NCI-H2081 treated with DMSO at 0.1 percent for 48 hours (cell line): ENCODE data around the gene PIP4P1.

Experiments used
- DNase-seq: peaks from one replicate; lab custom pipeline; 2025; lab: John Stamatoyannopoulos, UW

PIP4P1 gene

GRCh38 chr14:20435582-20436362 lies 25.5 kb downstream of the PIP4P1 start, which contains the start of gene KLHL33:
TSS of gene KLHL33 (minus strand) at chr14:20436166. CDS start at chr14:20435811, 355 bp downstream.
- DNase-seq, result no peak

GRCh38 chr14:20434701-20435581 lies 26.3 kb downstream of the PIP4P1 start:
- DNase-seq, result no peak

GRCh38 chr14:20429801-20430669 lies 31.2 kb downstream of the PIP4P1 start:
- no peak for DNase-seq

DNA sequence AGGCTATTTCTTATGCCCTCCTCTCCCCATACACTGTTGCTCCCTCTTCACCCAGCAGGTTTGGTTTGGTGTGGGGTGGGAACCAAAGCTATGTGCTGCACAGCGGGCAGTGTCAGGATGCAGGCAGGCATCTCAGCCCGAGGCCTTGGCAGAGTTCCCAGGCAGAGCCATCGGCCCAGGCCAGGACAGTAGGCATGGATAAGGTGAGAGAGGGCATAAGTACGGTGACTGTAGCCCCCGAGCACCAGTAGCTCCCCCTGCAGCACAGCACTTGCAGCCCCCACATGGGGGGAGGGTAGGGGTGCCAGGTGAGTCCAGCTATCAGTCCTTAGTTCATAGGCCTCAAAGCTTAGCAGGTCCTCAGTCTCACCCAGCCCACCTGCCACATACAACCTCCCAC lies 32.4 kb downstream of the PIP4P1 start:
- DNase-seq, result no peak

DNA sequence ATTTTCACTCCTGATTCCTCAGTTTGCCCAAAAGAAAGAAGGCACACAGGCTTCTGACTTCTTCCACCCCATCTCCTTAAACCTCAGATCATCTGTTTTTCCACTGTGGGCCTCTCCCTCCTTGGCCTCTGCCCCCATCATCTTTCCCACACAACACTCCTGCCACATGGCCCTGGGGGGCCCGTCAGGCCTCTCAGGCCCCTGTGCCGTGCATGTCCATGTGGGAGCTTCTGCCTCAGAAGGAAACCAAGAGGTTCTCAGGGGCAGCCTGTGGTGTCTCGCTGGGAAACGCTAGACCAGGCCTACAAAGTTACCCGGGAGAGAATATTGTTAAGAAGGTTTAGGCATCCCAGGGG lies 33.2 kb downstream of the PIP4P1 start:
- DNase-seq, result no peak

GRCh38 chr14:20427231-20428009 lies 33.8 kb downstream of the PIP4P1 start:
- no peak for DNase-seq

DNA sequence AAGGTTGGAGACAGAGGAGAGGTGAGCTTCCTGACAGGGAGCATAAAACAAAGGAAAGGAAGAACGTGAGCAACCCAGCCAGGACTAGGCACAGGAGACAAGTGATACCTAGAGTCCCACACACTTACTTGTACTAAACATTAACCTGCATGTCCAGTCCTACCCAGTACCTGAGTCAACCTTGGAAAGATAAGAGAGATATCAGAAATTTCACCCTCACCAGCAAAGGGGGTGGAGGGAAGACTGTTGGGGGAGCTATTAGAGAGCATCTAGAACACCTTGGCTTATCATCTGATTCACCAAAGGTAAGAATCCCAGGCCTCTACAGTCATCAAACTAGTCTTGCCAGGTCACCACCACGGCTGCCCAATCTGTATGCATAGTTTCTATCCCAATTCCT lies 36.4 kb downstream of the PIP4P1 start:
- no peak for DNase-seq

DNA sequence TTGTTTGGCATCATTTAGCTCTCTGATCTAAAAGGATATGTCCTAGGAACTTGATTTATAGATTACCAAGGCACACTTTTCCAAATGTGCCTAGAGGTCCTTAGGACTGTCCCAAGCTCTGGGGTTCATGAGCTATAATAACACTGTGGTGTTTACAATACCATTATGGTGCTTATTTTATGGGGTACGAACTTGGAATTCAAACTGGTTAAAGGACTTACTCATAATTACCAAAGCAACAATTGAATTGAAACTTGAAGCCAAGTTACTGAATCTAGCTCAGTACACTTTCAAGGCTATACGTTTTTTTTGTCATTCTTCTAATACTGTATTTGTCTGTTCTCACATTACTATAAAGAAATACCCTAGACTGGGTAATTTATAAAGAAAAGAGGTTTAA lies 38.3 kb downstream of the PIP4P1 start:
- DNase-seq, result no peak

- DNase-seq, result no peak
These were observed 40.0 kb downstream of the PIP4P1 start for GRCh38 chr14:20421267-20421666.

DNA sequence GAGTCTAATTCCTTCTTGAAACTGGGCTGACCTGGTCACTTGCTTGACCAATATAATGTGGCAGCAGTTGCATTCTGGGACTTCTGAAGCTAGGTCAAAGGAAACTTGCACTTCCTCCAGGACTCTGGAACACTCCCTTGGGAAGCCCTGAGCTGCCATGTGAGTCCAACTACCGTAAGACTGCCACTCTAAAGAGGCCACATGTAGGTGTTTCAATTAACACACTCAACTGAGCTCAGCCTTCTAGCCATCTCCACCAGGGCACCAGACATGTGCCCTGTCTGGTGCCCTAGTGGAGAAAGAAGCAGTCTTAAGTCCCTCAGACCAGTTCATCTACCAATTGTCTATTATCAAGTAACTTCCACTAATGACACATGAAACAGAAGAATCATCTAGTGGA lies 41.8 kb downstream of the PIP4P1 start:
- DNase-seq, result no peak

DNA sequence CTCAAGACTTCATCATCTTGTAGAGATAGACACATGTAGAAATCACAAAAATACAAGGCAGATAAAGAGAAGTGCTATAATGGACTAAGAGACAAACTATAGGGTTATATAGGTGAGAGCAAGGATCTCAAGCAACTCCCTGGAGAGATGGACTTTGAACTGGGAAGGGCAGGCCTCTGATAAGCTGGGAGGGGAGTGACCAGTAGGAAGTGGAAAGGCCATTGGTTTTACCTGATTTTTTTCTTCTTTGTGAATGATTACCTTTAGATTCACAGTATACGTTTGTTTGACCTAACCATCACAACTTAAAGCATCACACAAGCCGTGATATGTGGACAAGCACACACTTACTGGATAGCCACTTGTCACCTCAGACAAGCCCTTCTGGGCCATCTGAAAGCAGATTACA lies 42.7 kb downstream of the PIP4P1 start:
- no peak for DNase-seq

DNA sequence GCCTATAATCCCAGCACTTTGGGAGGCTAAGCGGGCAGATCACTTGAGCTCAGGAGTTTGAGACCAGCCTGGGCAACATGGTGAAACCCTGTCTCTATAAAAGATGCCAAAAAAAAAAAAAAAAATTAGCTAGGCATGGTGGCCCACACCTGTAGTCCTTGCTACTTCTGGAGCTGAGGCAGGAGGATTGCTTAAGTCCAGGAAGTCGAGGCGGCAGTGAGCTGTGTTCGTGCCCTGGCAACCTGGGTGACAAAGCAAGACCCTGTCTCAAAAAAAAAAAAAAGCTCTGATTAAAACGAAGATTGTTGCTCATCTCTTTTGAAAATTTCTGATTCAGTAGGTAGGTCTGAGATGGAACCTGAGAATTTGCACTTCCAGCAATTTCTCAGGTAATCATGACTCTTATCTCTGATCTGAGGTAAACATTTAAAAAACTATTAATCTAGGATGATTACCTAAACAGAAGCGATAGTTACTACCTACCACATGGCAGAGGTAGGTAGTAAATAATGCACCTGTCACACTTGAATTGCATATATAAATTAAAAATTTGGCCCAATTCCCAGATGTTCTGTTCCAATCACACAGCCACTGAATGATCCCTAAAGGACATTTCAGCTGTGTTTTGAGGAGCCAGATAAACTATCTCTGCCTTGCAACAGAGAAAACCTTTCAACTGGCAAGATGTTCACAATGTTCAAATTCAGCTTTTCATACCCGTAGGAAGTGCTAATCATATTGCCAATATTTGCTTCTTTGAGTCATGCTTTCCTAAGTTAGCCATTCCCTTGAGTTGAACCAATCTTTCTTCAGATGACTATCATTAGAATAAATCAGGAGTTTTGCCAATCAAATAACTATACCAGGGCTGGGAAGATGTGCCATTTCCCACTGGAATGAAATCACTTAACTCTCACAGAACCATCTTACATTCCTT lies 43.7 kb downstream of the PIP4P1 start:
- peak; percentile 23 for DNase-seq

DNA sequence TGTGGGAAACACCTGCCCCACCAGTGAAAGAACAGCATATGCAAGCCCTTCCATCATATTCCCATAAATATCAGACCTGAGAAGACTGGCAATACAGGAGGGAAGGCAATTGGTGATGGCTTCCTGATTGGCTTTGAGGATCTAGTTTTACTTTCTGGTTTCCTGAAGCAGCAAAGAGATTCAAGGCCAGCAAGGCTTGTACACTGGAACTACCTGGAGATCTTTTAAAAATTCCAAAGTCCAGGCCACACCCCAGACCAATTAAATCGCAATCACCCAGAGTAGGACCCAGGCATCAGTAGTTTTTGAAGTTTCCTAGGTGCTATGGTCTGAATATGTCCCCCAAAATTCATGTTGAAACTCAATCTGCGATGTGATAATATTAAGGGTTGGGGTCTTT lies 45.0 kb downstream of the PIP4P1 start:
- no peak for DNase-seq

- DNase-seq, result no peak
These were observed 45.4 kb downstream of the PIP4P1 start for GRCh38 chr14:20415782-20416206.

DNA sequence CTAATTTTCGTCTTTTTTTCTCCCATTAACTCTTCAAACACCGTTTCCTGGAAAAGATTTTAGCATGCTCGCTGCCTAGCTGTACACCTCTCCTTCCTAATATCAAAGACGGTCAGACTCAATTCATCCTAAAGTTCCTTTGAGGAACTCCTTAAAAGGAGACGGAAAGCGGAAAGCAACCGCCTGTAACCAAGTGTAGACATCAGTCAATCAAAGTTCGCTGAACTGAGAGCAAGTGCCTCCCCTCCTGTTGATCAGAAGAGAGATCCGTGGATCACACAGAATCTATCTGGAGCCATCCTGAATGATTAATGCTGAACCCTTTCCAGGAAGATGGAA lies 47.5 kb downstream of the PIP4P1 start:
- DNase-seq, result no peak

DNA sequence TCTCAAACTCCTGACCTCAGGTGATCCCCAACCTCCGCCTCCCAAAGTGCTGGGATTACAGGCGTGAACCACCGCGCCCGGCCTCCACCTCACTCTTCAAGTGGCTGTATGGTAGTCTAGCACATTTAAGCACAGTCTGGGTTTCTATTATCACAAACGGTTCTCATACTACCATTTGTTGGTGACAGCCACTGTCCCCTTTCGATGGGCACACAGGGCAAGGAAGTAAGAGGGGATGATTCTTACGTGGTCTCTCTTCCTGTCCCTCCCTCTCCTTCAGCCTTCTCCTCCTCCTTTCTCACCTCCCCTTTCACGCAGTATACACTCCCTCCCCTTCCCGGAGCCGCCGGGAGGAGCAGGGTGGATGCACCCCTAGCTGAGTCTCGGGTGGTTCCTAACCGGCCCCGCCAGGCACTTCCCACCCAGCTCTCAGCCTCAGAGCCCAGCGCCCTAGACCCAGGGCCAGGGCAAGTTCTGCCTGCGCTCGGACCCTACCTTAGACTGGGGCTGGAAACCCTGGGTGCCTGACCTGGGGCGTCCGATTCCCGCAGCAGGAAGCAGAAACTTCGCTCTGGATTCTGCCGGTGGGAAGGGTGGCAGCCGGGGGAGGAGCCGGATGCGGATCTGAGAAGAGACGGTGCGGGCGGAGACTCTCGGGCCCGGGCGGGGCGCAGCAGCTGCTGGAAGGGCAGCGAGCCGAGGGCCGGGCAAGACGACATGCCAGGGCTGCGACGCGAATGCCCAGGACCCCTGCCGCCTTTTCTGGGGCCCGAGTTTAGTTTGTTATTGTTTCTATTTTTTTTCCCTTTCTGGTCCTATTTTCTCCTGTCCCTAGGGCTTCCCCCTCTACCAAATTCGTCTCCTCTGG lies 48.1 kb downstream of the PIP4P1 start, which contains the start of gene TEP1:
Gene TEP1, minus strand, starts transcription at position 626 of the 868 bp plus-strand sequence. CDS start 5,062 bp downstream, outside the sequence.
- peak; percentile 21 for DNase-seq

DNA sequence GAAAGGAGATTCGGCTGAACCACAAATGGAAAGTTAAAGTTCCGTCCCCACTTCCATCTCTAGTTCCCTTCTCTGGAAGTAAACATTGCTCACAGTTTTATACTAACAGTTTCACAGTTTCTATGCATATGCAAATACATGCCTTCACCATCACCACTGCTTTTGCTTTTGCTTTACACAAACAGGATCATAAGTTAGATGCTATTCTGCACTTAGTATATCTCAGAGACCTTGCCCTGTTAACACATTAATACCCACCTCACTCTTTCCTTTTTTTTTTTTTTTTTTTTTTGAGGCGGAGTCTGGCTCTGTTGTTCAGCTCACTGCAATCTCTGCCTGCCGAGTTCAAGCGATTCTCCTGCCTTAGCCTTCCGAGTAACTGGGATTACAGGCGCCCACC lies 48.8 kb downstream of the PIP4P1 start:
- no peak for DNase-seq

GRCh38 chr14:20409226-20409625 lies 52.0 kb downstream of the PIP4P1 start:
- no peak for DNase-seq
